Epithelial cell of esophagus (primary cell): Measurements from ENCODE around the gene ALDH1A2.

Source experiments
- DNase-seq: peaks from one replicate; pipeline ENCODE4 v3.0.0; 2010; ENCODE audit warnings: low read depth
- H3K4me3 ChIP-seq: 2 replicates; pipeline ENCODE4 v1.5.1; 2011; ENCODE audit warnings: mild to moderate bottlenecking, low read length, control low read depth
- CTCF ChIP-seq: IDR thresholded peaks from 2 replicates; pipeline ENCODE4 v1.5.1; 2011; ENCODE audit warnings: low read depth, mild to moderate bottlenecking, low read length, control low read depth, inconsistent platforms; ENCODE audit not compliant: insufficient read depth; ENCODE audit errors: missing control alignments

ALDH1A2 gene

GRCh38 chr15:57973534-57973933 lies 92.0 kb downstream of the ALDH1A2 start:
- no peak for DNase-seq
- no peak overlapping the region for H3K4me3 ChIP-seq
- no peak for TF ChIP-seq CTCF

- no peak for TF ChIP-seq CTCF
- no peak overlapping the region for H3K4me3 ChIP-seq
- DNase-seq = no peak
Observed at GRCh38 chr15:57972864-57973263, 92.6 kb downstream of the ALDH1A2 start.

GRCh38 chr15:57969996-57970395 lies 95.5 kb downstream of the ALDH1A2 start:
- DNase-seq = no peak
- H3K4me3 ChIP-seq = no peak overlapping the region
- TF ChIP-seq CTCF = no peak

- peak; percentile 55 for DNase-seq
- no peak overlapping the region for H3K4me3 ChIP-seq
- TF ChIP-seq CTCF = peak; percentile 57
Observed at GRCh38 chr15:57969355-57969754, 96.2 kb downstream of the ALDH1A2 start.

GRCh38 chr15:57962887-57963286 lies 102.6 kb downstream of the ALDH1A2 start:
- no peak for TF ChIP-seq CTCF
- DNase-seq = peak; percentile 84
- no peak overlapping the region for H3K4me3 ChIP-seq

- H3K4me3 ChIP-seq = no peak overlapping the region
- DNase-seq = no peak
- no peak for TF ChIP-seq CTCF
Observed at GRCh38 chr15:57961919-57962318, 103.6 kb downstream of the ALDH1A2 start.

GRCh38 chr15:57957113-57957512 lies 108.4 kb downstream of the ALDH1A2 start:
- H3K4me3 ChIP-seq = no peak overlapping the region
- peak; percentile 11 for DNase-seq
- no peak for TF ChIP-seq CTCF
